G401.6 (cell line): ENCODE measurements around the gene SH3BGRL2.

ENCODE experiments used
- FAIRE-seq: peaks from 2 replicates; lab custom pipeline; 2012; peaks lifted over from hg19 to GRCh38; lab: Jason Lieb, UNC

SH3BGRL2 gene

DNA sequence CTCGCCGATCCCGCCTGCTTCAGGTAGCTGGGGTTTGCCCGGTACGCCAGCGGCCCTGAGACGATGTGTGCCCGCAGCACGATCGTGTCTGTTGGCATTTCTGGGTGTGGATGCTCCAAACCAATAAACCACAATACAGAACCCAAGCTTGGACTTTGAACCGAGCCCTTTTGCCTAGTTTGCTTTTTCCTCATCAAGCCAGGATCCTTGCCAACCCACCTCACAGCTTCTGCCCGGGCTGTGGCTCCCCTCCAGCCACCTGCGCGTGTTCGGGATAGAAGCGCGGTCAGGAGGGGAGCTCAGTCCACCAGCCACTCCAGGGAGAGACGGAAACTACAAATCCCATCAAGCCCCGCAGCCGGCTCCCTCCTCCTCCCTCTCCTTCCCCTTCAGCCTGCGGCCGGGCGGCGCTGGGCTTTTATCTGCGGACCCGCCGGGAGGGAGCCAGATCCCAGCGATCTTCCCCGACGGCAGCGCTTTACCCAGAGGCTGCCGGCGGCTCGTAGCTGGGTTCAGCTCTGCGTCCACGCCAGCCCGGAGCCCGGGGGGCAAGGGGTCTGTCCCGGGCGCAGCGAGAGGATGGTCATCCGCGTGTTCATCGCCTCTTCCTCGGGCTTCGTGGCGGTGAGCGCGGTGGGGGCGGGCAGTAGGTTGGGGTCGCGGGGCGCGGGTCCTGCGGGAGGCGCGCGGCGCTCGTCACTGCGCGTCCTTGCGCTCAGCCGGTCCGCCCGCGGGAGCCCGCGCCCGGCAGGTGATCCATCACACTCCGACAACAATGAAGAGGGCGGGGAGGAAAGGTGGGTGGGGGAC is at the start of gene SH3BGRL2:
TSS of gene SH3BGRL2 (plus strand) at position 447 of the 810 bp plus-strand sequence. CDS start at position 580, 133 bp downstream.
- FAIRE-seq: no peak

DNA sequence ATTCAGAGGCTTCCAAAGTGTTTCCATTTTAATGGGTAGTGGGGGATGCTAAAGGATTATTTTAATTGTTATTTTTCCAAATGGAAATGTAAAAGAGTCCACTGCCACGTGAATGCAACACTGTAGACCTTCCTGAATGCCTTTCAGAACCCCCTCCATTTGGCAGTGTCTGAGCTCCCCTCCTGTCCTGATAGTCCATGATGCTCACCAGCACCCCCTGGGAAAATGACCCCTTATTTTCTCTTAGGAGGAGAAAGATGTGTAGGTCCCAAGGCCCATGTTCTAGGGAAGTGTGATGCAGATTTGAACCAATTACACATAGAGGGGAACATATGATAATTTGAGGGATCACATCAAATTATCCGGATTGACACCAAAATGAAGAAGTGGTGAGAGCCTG is 46.8 kb upstream of the SH3BGRL2 start:
- FAIRE-seq: no peak

DNA sequence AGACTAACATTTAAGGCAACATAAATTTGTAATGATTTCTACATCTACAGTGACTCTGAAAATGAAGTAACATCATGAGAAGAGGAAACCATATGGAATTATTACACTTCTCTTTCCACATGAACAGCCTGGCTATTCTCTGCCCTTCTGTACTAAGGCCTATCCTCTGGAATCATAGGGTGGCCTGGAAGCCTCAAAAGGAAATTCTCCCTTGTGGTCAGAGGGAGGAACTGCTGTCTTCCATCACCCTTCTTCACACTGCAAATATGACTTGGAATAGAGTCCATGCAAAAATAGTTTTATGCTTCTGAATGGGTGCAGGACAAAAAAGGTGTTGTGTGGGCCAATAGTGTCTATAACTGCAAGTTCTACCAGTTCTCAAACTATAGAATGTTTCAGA is 44.6 kb upstream of the SH3BGRL2 start:
- FAIRE-seq: no peak

DNA sequence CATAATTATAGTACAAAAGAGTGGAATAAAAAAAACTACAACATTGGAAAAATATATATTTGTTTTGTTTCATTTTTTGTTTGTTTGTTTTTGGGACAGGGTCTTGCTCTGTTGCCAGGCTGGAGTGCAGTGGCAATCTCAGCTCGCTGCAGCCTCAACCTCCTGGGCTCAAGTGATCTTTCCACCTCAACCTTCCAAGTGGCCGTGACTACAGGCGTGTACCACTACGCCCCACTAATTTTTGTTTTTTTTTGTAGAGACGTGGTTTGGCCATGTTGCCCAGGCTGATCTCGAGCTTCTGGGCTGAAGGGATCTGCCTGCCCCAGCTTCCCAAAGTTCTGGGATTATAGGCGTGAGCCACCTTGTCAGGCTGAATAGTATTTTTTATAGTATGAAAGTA is 41.4 kb upstream of the SH3BGRL2 start:
- no peak for FAIRE-seq

DNA sequence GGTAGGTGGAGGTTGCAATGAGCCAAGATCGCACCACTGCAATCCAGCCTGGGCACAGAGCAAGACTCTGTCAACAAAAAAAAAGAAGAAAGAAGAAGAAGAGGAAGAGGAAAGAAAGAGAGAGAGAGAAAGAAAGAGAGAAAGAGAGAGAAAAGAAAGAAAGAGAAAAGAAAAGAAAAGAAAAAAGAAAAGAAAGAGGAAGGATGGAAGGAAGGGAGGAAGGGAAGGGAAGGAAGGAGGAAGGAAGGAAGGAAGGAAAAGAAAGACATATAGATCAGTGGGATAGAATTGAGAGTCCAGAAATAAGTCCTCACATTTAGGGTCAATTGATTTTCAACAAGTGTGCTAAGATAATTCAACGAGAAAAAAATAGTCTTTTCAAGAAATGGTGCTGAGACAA is 34.0 kb upstream of the SH3BGRL2 start:
- no peak for FAIRE-seq

DNA sequence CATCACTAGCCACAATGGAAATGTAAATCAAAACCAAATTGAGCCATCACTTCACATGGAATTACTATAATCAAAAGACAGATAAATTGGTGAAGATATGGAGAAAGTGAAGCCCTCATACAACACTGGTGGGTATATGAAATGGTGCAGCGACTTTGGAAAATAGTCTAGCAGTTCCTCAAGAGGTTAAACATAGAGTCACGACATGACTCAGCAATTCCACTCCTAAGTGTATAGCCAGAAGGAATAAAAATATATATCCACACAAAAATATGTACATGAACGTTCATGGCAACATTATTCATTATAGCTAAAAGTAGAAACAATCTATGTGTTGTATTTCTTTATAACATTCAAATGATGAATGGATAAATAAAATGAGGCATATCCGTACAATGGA is 33.1 kb upstream of the SH3BGRL2 start:
- no peak for FAIRE-seq

DNA sequence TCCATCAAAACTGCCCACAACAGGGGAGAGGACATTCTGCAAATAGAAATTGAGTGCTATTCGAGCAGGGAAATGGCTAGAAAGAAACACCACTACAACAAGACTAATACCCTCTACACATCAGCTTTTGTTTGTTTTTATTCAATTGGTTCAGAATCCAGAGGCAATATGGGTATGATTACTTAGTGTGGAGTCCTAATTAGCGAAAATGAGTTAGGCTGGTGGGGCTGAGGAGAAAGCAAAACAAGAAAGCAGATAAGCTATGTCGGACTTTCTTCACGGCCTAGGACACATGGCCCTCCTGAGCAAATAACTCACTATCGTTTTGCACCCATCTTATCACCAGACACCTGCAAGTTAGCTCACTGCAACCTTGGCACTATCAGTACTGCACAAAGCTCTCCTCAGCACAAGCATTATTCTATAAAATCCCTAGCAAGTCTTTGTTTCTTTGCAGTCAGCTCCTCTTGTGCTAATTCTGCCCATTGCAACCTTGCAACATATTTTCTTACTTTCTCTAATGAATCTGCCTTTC is 31.3 kb upstream of the SH3BGRL2 start:
- FAIRE-seq: no peak

DNA sequence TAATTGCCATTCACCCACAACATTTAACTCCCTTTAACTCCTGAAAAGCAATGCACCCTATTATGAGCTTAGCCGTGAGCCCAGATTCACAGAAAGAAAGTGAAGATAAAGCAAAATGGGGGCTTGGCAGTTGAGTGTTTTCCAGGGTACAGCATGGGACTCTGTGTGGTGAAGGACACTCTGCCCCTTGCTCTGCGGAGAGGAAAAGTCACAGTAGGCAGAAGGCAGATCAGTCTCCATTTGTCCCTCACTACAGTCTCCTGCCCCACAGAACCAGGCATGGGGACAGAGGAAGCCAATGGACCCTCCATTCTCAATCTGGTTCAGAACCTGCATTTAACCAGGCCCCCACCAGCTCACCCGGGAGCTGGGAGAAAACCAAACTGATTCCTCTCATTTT is 30.8 kb upstream of the SH3BGRL2 start:
- FAIRE-seq: no peak

DNA sequence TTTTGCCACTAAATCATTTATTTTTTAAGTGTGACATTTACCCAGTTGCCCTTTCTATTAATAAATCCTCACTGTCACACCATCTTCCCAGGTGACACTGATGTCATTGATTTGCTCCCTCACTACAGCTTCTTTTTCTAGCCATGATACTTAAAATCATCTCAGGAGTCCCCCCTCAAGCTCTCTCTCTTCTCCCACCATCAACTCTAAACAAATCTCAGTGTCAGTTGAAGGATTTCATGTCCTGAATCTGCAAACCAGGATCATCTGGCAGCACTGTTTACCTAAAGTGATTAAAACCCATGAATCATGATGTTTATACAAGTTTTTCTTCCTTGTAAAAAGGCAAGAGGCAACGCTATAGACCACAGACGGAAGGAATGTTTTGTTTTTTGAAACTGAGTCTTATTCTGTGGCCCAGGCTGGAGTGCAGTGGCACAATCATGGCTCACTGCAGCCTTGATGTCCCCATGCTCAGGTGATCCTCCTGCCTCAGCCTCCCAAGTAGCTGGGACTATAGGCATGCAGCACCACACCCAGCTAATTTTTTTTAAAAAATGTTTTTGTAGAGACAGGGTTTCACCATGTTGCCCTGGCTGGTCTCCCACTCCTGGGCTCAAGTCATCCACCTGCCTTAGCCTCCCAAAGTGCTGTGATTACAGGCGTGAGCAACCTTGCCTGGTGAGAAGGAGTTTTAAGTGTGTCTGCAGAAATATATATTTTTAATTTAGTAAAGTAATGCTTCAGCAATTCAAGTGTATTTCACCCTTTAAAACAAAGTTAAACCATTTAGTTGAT is 30.1 kb upstream of the SH3BGRL2 start:
- FAIRE-seq: no peak

DNA sequence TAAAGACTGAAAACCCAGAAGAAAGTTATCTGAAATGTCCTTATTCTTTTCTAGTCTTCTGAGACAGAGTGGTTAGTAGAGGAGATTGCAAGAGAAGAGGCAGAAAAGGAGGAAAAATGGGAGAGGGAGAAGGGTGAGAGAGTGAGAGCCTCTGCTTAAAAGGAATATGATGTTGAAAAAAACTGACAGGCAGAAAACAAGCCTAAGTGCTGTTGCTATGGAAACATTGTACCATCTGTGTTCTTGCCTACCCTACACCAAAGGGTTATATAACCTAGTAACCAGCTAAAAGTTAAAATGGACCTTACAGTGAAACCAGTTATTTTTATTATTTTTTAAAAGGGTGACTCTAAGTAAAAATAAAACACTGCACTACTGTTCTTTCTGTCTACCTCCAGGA is 28.3 kb upstream of the SH3BGRL2 start:
- no peak for FAIRE-seq

DNA sequence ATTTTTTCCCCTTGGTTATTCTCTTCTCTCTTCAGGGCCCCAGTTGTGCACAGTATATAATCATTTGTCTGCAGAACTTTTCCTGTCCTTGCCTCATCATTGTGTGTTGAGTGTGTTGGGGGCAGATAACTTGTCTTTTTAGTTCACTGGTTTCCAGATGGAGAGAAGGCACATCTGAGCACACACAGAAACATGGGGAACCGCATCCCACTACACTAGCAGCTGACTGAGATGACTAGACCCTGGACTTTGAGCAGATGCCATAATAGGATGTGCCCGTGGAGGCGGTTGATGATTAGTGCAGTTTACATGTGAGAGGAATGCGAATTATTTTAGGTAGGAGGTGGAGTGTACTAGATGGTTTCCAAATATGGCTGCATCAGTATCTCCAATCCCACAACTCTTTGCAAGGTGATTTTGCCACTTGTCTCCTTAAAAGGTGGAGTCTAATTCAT is 26.5 kb upstream of the SH3BGRL2 start:
- FAIRE-seq: no peak

DNA sequence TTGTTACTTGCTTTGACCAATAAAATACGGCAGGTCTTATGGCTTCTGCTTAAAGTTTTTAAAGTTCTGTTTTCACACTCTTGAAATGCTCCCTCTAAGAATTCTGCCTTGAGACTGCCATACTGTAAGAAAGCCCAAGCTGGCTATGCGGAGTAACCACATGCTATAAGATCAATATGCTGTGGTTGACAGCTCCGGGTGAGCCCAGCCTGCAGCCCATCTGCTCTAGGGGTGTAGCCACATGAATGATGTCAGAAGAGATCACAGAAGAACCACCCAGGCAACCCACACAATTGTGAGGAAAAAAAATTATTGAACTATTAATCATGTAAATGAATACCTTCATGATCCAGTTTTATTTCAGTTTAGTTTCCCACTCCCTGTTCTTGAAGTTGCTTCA is 26.1 kb upstream of the SH3BGRL2 start:
- no peak for FAIRE-seq

DNA sequence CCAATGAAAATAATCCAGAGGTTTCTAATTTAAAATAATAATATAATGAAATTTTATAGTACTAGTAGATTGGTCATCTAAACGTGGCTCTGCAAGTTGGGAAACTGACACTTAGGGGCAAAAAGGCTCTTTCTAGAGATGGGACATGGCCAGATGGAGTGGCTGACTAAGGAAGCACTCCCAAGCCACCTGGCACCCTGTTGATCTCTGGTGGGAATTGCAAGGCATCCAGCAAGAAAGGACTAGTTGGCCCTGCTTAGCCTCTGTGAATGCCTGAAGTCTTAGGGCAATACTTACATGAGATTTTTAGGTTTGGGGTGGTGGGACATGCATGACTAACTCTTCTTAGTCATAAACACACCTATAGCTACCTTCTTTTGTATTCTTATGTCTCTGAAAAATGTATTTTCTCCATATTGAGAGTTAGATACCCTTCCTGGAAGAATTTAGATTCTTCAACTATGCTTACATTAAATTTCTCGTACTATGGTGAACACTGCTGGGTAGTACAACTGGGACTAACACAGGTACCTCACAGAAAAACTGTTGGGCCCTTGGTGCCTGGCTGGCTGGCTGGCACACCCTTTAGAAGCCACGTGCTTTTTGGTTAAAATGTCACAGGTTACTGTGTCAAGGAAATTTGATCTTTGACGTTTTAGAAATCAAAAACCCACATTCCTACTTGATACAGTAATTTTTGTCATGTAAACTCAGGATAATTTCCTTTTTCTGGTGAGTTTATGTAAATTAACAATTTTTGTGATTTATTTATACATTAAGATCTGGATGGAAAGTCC is 25.0 kb upstream of the SH3BGRL2 start:
- FAIRE-seq: no peak

DNA sequence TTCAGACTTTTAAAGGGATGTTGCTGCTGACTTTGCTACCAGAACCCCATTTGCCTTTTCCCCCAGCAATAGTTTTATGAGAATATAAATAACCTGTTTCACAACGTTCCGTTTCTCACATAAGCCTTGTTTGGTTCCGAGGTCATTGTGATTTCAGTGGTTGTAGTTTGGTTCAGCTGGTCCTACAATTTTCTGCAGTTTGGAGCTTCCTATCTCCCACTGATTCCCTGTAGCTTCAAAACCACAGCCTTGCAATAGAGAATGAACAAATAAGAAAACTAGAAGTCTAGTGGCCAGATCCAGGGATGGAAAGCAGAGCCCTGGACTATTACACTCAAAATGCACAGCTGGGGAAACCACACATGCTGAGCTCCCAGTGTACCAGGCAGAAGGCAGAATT is 24.1 kb upstream of the SH3BGRL2 start:
- FAIRE-seq: no peak

DNA sequence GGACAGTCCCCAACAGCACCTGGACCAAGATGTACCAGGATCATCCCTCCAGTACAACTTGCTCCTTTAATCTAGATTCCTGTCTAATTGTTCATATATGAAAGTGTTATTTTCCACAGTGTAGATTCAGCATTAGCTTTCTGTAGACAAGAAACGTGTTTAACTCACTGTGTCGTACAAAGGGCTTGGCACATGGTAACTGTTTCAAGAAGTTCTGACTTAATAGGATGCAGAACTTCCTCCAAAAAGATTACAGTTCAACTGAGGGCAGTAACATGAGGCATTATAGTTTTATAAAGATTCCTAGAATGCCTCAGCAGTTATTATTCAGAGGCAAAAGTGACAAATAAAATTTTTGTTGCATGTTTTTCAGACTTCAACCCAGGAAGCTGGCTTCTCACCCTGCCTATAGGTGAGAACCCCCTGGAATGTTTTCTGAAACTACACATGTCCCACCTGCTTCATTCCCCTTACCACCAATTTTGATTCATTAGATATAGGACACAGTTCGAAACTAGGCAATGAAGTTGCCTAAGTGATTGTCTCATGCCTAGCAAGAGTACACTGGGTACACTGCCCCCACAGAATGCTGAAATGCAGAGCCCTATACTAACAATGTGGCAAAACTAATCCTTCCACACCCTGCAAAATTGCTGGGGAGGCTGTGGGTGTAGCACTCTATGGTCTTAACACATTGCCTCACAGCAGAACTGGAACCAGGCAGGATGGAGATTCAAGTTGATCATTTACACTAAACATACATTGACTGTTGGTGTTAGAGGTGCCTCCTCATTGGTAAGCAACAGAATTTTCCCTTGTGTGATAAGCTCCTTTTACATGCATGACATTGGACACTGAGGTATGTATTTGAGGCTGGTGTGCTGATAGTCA is 22.6 kb upstream of the SH3BGRL2 start:
- no peak for FAIRE-seq

DNA sequence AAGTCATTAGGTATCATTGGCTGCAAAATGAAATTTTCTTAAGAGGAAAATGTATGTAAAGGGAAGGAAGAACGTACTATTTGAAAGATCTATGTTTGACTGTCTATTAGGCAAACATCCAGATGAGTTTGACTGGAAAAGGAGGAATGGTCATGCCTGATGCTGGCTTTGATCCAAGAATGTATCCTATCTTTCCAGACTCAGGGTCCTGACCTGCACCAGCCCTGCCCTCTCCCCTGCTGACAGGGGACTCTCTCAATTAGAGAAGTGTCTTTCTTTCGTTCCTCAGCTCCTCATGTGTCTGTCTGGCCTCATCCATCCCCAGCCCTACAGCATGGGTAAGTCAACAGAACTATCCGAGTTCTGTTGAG is 21.9 kb upstream of the SH3BGRL2 start:
- no peak for FAIRE-seq

DNA sequence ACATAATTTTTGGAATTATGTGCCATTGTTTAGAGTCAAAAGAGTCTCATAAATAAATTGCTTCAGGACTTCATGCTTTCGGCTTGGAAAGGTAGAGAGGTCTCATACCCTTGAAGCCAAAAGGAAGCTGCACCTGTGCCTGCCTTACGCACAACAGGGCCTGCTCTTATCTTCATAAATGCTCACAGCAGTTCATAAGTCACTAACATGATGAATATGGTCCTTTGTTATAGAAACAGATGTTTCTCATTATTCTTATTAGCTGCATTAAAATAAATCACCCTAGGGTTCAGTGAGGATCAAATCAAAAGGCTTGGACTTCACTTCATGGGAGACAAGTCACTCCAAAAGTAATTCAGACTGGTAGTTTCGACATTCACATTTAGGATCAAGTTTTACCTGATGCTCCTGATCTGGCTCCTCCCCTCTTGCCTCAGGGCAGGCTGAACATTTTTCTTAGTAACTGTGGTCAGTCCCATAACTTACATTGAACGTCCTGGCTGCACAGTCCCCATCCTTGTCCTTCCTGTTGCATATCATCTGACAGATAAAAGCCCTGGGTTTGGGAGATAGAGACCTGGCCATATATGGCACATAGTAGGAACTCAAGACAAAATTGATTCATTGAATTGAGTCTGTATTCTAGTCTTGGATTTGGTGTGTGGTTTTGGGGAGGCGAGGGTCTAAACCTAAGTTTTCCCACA is 20.7 kb upstream of the SH3BGRL2 start:
- no peak for FAIRE-seq

DNA sequence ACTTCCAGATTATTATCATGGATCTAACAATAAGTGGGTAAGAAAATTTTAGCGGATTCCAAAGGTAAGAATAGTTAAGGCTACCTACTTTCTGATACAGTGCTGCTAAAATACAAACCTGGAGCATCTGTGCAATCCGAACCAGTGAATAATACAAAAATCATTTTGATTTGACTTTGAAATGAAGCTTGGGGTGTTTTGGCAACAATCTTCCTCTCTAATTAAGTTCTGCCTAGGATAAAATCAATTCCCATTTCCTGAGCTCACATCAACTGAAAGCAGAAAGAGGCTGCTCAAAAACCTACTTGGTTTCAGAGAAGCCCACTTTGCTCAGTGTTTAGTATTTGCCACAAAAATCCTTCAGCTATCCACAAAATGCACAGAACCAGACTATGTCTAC is 18.7 kb upstream of the SH3BGRL2 start:
- no peak for FAIRE-seq

DNA sequence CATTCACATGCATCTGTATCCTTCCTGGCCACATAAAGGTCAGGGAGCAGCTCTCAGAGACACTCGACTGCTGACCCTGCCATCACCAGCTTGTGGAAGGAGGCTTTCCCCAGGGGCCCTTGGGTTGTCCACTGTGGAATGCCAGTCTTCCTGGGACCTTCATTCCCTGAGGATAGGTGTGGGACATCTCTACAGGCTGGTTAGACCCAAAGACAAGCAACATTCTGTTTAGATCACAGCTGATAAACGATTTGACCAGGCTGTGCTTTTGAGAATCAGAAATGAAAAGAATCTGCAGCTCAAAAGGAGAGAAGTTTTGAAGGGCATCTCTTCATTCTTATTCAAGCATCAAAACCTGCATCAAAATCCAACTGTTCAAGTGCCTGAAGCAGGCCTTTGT is 18.2 kb upstream of the SH3BGRL2 start:
- FAIRE-seq: no peak

DNA sequence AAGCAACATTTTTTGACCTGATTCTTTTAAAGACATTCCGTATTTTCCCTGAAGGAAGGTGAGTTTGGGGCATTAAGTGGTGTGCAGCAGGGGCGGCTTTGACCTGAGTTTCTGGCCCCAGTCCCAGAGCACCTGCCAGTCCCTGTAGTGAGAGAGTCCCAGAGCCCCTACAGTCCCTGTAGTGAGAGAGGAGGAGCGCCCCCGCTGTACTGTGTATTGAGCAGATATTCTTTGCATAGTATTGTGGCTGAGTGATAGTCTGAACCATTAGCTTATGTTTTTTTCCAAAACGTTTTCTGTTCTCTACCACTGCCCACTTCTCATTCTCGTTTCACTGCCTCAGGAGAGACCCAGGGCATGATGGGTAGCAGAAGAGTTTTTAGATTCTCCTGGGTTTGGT is 17.2 kb upstream of the SH3BGRL2 start:
- no peak for FAIRE-seq
